Measurements from ENCODE around the gene KIF26B. TPM values are rescaled to one million over a fixed set of nuclear protein-coding genes. Genes with fewer than 3 reads are reported as not detected.

The KIF26B gene
- total RNA-seq, 4 donors from 2014 or later = 3.6 to 7.0 (median 5.2) TPM

DNA sequence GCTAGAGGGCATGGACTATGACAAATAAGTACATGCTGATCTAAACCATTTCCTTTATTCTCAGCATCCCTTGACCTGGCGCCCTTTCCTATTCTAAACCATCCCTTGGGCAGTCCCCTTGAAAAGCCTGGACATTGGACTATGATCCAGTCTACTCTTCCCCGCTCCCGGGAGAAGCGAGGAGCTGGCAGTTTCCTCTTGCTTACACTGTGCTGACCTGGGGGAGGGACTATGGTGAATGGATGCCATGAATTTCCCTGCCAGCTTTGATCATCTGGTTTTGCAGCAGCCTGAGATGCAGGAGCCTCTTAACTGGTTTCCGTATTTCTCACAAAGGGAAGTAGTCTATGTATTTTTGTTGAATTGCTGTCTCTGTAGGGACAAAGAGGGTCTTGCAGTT, 121.7 kb downstream of the KIF26B start:
- Histone ChIP-seq H3K9me3 (no peaks in the 10 kb centered on the region), H3K4me3 (no peak overlapping the region), H3K36me3 (no peaks in the 10 kb centered on the region), H3K27ac (no peak overlapping the region), H3K4me1 (no peaks in the 10 kb centered on the region), H3K27me3 (no peaks in the 10 kb centered on the region)
- TF ChIP-seq POLR2AphosphoS5 (IDR thresholded peaks at IDR 0.05) (no peak), EP300 (IDR thresholded peaks at IDR 0.05) (no peak), POLR2A (IDR thresholded peaks at IDR 0.05) (no peak), CTCF (IDR thresholded peaks at IDR 0.05) (no peak)
- no peak for DNase-seq (ENCODE audit: low spot score in 2 of 2)
- 75% methylated on average over 5 of the region's 5 CpGs for WGBS

DNA sequence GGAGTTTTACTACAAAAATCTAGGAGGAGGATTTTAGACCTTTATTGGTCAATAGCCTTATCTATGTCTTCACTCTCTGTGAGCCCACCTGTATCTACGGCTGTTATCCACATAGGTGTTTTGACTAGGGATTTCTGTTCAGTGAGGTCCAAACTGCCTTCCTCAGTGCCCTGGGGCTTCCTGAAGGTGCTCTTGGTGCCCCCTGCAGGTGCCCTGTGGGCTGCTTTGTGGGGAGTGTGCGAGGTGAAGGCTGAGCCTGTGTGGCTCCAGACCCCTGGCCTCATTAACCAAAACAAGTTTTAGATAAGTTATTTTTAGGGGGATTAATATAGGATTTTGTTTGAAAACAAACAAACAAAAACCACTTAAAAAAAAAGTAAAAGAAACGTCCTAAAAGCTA, 122.5 kb downstream of the KIF26B start:
- no peaks in the 10 kb centered on the region for H3K9me3 ChIP-seq
- no peaks in the 10 kb centered on the region for H3K4me1 ChIP-seq
- H3K36me3 ChIP-seq = no peaks in the 10 kb centered on the region
- 82% methylated on average over 3 of the region's 3 CpGs for WGBS
- H3K27me3 ChIP-seq = no peaks in the 10 kb centered on the region
- H3K27ac ChIP-seq = no peak overlapping the region
- H3K4me3 ChIP-seq = no peak overlapping the region
- DNase-seq (ENCODE audit: low spot score in 2 of 2) = no peak
- no peak for TF ChIP-seq CTCF (IDR thresholded peaks at IDR 0.05)

DNA sequence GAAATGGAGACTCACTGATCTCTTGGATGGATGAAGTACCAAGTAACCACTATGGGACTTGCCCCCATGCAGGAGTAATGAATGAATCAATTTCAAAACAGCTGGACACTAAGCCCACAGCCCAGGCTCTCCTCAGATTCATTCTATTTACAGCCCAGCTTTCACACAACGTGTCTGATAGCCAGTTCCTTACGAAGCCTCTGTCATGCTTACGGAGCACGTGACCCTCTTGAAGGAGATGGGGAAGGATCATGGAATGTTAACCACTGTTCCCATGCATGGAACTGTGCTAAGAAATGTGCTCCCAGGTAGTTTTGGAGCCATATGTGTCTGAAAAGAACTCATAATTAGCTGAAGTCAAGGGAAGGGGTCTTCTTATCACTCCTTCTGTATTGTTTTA, 124.1 kb downstream of the KIF26B start:
- no peak overlapping the region for H3K4me3 ChIP-seq
- 80% methylated on average over 4 of the region's 4 CpGs for WGBS
- no peaks in the 10 kb centered on the region for H3K36me3 ChIP-seq
- no peaks in the 10 kb centered on the region for H3K4me1 ChIP-seq
- no peak for TF ChIP-seq POLR2A (IDR thresholded peaks at IDR 0.05)
- no peak for TF ChIP-seq POLR2AphosphoS5 (IDR thresholded peaks at IDR 0.05)
- no peak for TF ChIP-seq EP300 (IDR thresholded peaks at IDR 0.05)
- no peak for TF ChIP-seq CTCF (IDR thresholded peaks at IDR 0.05)
- no peaks in the 10 kb centered on the region for H3K9me3 ChIP-seq
- no peak for DNase-seq (ENCODE audit: low spot score in 2 of 2)
- no peaks in the 10 kb centered on the region for H3K27me3 ChIP-seq
- H3K27ac ChIP-seq = no peak overlapping the region

DNA sequence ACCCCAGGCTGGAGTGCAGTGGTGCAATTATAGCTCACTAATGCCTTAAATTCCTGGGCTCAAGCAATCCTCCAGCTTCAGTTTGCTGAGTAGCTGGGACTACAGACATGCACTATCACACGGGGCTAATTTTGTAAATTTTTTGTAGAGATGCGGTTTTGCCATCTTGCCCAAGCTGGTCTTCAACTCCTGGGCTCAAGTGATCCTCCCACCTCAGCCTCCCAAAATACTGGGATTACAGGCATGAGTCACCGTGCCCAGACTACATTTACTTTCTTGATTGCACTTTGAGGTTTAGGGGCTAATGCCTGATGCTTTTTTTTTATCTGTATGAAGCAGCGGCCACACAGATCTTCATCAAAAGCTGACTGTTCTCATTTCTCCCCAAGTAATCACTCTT, 124.6 kb downstream of the KIF26B start:
- no peak overlapping the region for H3K27ac ChIP-seq
- H3K9me3 ChIP-seq = no peaks in the 10 kb centered on the region
- no peaks in the 10 kb centered on the region for H3K36me3 ChIP-seq
- H3K4me1 ChIP-seq = no peaks in the 10 kb centered on the region
- H3K4me3 ChIP-seq = no peak overlapping the region
- 37% methylated on average over 4 of the region's 4 CpGs for WGBS
- TF ChIP-seq POLR2A (IDR thresholded peaks at IDR 0.05) (no peak), CTCF (IDR thresholded peaks at IDR 0.05) (no peak), POLR2AphosphoS5 (IDR thresholded peaks at IDR 0.05) (no peak)
- no peak for DNase-seq (ENCODE audit: low spot score in 2 of 2)
- no peaks in the 10 kb centered on the region for H3K27me3 ChIP-seq

DNA sequence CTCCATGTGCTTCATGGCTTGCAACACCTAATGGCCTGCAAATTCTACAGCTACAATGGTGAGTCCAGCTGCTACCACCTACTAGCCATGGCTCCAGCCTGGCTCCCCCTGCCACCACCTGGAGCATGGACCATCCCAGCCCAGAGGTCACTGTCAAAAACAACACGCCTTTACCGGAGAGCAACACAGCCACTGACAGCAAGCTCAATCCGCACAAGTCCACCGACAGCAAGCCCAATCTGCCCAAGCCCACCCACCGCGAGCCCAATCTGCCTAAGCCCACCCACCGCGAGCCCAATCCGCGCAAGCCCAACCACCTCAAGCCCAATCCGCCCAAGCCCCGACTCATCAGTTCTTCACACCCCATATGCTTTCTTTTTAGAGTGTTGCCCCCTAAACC, 128.2 kb downstream of the KIF26B start:
- H3K27ac ChIP-seq = no peak overlapping the region
- no peaks in the 10 kb centered on the region for H3K36me3 ChIP-seq
- H3K4me3 ChIP-seq = no peak overlapping the region
- no peaks in the 10 kb centered on the region for H3K9me3 ChIP-seq
- no peak for DNase-seq (ENCODE audit: low spot score in 2 of 2)
- H3K27me3 ChIP-seq = no peaks in the 10 kb centered on the region
- TF ChIP-seq EP300 (IDR thresholded peaks at IDR 0.05) = no peak
- TF ChIP-seq POLR2AphosphoS5 (IDR thresholded peaks at IDR 0.05) = no peak
- TF ChIP-seq POLR2A (IDR thresholded peaks at IDR 0.05) = no peak
- TF ChIP-seq CTCF (IDR thresholded peaks at IDR 0.05) = no peak
- WGBS = 98% methylated on average over 12 of the region's 12 CpGs
- H3K4me1 ChIP-seq = no peaks in the 10 kb centered on the region

Data from suprapubic skin (tissue), 4 donors.